Tibial nerve (tissue), 4 donors: ENCODE results near the gene TBXAS1. TPM values are rescaled to one million over a fixed set of nuclear protein-coding genes. Genes with fewer than 3 reads are reported as not detected.

Source experiments
- DNase-seq, 2 donors: peaks; one replicate each; pipeline ENCODE4 v3.0.0-alpha.2; 2019; ENCODE audit warnings: low spot score in 2 of 2
- H3K27ac ChIP-seq, 4 donors: fragments of 200-600 bp; sonication (generic) in 3 of 4; one replicate each; pipeline ENCODE4 v1.5.1; 2017 to 2019; ENCODE audit warnings: mild to moderate bottlenecking in 1 of 4
- H3K27me3 ChIP-seq, 2 donors: fragments of 200-600 bp; sonication (generic) in 1 of 2; one replicate each; pipeline versions ENCODE4 v1.5.1 to v1.6.0; 2017 to 2019
- H3K36me3 ChIP-seq, 3 donors: fragments of 200-600 bp; sonication (generic); one replicate each; pipeline ENCODE4 v1.5.1; 2018 to 2019
- H3K4me1 ChIP-seq, 4 donors: fragments of 200-600 bp; sonication (generic) in 3 of 4; one replicate each; pipeline ENCODE4 v1.5.1; 2017 to 2019
- H3K4me3 ChIP-seq, 4 donors: fragments of 200-600 bp; sonication (generic) in 3 of 4; one replicate each; pipeline ENCODE4 v1.5.1; 2017 to 2019; ENCODE audit warnings: mild to moderate bottlenecking in 1 of 4, moderate library complexity in 1 of 4
- H3K9me3 ChIP-seq, 4 donors: fragments of 200-600 bp; sonication (generic) in 3 of 4; one replicate each; pipeline ENCODE4 v1.5.1; 2017 to 2019
- EP300 ChIP-seq, 2 donors: sonication (generic); formaldehyde crosslinking; IDR thresholded peaks; one replicate each; pipeline ENCODE4 v1.6.1; 2017; ENCODE audit warnings: antibody characterized with exemption in 2 of 2, mild to moderate bottlenecking in 1 of 2
- POLR2A ChIP-seq, 2 donors: fragments of 450-650 bp; IDR thresholded peaks; one replicate each; pipeline ENCODE4 v1.6.1; 2017; ENCODE audit warnings: antibody characterized with exemption in 2 of 2, mild to moderate bottlenecking in 2 of 2, moderate library complexity in 2 of 2
- WGBS, 2 donors: methylation state at CpG; one replicate each; pipeline ENCODE4 v1.1.5; 2018; 5-methylcytosine and 5-hydroxymethylcytosine counted together
- total RNA-seq, 4 donors: library from RNA; depleted of rRNA; stranded (reverse); fragments of >200 nt; gene quantifications; one replicate each; pipeline ENCODE4 v1.1.0, GENCODE V29; 2016
- TF ChIP-seq, protein P1 (sequence below), 5 experiments: fragments of 200-600 bp in 3 of 5; fragments of 450-650 bp in 2 of 5; sonication (generic) in 3 of 5; IDR thresholded peaks; one replicate each; pipeline ENCODE4 v1.5.1; 2016 to 2019; ENCODE audit warnings: antibody characterized with exemption in 5 of 5, mild to moderate bottlenecking in 3 of 5, moderate library complexity in 2 of 5

Gene TBXAS1
- total RNA-seq, 4 donors from 2014 or later = 19.0 to 80.4 (median 30.5) TPM

DNA sequence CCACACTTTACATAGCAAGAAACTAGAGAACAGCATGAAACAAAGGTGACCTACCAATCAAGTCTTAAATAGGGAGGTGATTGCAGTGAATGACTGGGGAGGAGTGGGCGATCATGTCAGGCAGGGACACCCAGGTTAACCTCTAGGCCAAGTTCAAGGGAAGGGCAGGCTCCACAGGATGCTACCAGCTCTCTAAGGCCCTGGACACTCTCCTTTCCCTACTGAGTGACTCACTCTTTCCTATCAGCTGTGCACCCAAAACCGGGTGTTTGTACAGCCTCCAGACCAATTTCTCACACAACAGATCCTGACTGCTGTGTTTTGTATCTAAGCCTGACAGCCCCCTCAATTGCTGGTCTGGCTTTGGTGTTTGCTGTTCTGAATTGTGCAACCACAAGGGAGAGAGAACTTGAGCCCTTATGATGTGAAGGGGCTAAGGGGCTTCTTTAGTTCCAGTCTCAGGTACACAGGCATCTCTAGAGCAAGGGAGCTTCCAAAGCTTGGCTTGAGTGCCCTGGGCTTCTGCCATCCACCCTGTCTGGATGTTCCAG, 107.8 kb downstream of the TBXAS1 start:
- no peaks in the 10 kb centered on the region for H3K4me1 ChIP-seq
- TF ChIP-seq POLR2A (IDR thresholded peaks at IDR 0.05) = no peak
- TF ChIP-seq, protein P1, sequence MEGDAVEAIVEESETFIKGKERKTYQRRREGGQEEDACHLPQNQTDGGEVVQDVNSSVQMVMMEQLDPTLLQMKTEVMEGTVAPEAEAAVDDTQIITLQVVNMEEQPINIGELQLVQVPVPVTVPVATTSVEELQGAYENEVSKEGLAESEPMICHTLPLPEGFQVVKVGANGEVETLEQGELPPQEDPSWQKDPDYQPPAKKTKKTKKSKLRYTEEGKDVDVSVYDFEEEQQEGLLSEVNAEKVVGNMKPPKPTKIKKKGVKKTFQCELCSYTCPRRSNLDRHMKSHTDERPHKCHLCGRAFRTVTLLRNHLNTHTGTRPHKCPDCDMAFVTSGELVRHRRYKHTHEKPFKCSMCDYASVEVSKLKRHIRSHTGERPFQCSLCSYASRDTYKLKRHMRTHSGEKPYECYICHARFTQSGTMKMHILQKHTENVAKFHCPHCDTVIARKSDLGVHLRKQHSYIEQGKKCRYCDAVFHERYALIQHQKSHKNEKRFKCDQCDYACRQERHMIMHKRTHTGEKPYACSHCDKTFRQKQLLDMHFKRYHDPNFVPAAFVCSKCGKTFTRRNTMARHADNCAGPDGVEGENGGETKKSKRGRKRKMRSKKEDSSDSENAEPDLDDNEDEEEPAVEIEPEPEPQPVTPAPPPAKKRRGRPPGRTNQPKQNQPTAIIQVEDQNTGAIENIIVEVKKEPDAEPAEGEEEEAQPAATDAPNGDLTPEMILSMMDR (IDR thresholded peaks at IDR 0.05) = no peak
- TF ChIP-seq EP300 (IDR thresholded peaks at IDR 0.05) = no peak
- no peaks in the 10 kb centered on the region for H3K9me3 ChIP-seq
- H3K27me3 ChIP-seq = no peaks in the 10 kb centered on the region
- no peaks in the 10 kb centered on the region for H3K36me3 ChIP-seq
- 39 to 43% methylated on average over 2 of the region's 2 CpGs for WGBS, 2 donors
- no peak for DNase-seq
- H3K27ac ChIP-seq = no peak overlapping the region
- H3K4me3 ChIP-seq = no peak overlapping the region

DNA sequence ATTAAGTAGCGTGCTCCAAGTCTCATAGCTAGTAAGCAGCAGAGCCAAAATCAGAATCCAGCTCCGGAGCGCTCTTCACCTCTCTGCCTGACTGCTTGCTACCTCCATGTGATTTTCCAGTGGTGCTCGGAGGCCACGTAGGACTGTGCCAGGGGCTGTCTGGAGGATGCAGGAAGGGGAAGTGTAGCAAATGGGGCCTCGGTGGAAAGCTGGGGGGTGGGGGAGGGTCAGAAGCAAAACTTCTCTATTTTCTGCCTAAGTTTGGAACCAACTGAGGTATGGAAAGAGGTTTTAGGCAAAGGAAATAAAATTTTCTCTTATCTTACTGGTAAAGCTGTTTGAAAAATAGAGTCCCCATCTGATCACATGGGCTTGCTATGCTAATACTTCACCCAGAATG, 108.7 kb downstream of the TBXAS1 start:
- no peak for DNase-seq
- no peaks in the 10 kb centered on the region for H3K36me3 ChIP-seq
- H3K4me3 ChIP-seq = no peak overlapping the region
- TF ChIP-seq EP300 (IDR thresholded peaks at IDR 0.05) (no peak), POLR2A (IDR thresholded peaks at IDR 0.05) (no peak)
- no peaks in the 10 kb centered on the region for H3K9me3 ChIP-seq
- H3K4me1 ChIP-seq = no peaks in the 10 kb centered on the region
- 56% methylated on average over 6 of the region's 6 CpGs for WGBS, 2 donors
- H3K27me3 ChIP-seq = no peaks in the 10 kb centered on the region
- no peak overlapping the region for H3K27ac ChIP-seq

DNA sequence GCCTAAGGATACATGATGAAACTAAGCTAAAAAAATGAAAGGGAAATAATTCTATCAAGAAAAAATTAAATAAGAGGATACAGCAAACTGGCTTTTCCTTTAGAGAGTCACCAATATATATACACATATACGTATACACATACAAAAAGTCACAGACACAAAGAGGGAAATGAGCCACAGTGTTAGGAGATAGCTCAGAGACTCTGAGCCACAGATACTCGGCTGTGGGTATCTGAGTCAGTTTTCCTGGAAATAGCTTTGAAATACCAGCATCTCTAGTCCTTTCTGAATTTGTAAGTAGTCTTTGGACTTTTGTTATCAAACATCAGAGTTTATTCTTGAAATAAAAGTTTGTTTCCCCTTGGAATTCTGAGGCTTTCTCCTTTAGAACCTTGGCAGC, 111.8 kb downstream of the TBXAS1 start:
- DNase-seq = no peak
- WGBS, 2 donors = 78 to 79% methylated on average over 2 of the region's 2 CpGs
- no peak for TF ChIP-seq EP300 (IDR thresholded peaks at IDR 0.05)
- no peak for TF ChIP-seq POLR2A (IDR thresholded peaks at IDR 0.05)
- TF ChIP-seq, protein P1 (IDR thresholded peaks at IDR 0.05) = no peak

DNA sequence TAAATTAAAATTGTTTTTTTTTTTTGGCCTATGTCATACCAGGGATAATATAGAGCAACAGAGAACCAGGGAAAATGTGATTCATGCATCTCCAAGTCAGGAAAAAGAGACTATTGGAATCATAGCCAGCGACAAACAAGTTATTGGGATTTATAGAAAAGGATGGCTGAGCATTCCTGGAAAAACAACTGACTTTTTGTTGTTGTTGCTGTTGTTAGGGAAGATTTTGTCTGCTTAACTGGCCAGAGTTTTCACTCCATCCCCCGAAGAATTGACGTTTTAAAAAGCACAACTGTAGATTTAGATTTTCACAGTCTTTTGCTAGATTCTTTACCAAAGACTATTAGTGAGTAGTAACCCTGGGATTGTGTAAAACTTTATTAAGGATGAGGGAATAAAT, 112.4 kb downstream of the TBXAS1 start:
- Histone ChIP-seq H3K9me3 (peaks cover 0 to 8% (median 0%) of the 10 kb centered on the region in 4 donors), H3K4me1 (no peaks in the 10 kb centered on the region), H3K27me3 (no peaks in the 10 kb centered on the region), H3K27ac (no peak overlapping the region), H3K36me3 (no peaks in the 10 kb centered on the region), H3K4me3 (no peak overlapping the region)
- no peak for DNase-seq
- WGBS, 2 donors = 60 to 65% methylated on average over 3 of the region's 3 CpGs
- TF ChIP-seq POLR2A (IDR thresholded peaks at IDR 0.05) (no peak), EP300 (IDR thresholded peaks at IDR 0.05) (no peak)
- TF ChIP-seq, protein P1 (IDR thresholded peaks at IDR 0.05) = no peak

More for the DNA sequence above, 111.8 kb downstream of the TBXAS1 start:
- no peaks in the 10 kb centered on the region for H3K4me1 ChIP-seq
- H3K9me3 ChIP-seq = peaks cover 0 to 8% (median 0%) of the 10 kb centered on the region in 4 donors
- H3K27ac ChIP-seq = no peak overlapping the region
- H3K27me3 ChIP-seq = no peaks in the 10 kb centered on the region
- H3K4me3 ChIP-seq = no peak overlapping the region
- H3K36me3 ChIP-seq = no peaks in the 10 kb centered on the region

DNA sequence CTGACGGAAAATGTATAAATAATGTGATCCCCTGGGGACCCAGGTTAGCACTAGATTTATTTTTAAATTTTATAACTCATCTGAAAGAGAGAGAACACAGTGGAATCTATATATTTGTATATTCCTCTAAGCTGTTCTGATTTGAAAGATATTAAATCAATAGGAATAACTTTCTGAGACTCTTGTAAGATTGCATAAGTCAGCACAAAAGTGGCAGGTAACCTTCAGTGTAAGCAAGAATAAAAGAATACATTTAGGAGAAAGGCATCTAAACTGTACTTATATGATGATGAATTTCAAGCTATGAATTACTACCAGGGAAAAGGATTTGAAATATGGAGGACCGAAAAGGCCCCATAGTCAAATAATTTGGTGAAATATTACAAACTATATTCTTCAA, 112.8 kb downstream of the TBXAS1 start:
- TF ChIP-seq, protein P1 (IDR thresholded peaks at IDR 0.05) = no peak
- H3K27me3 ChIP-seq = no peaks in the 10 kb centered on the region
- no peaks in the 10 kb centered on the region for H3K4me1 ChIP-seq
- no peak for DNase-seq
- no peaks in the 10 kb centered on the region for H3K36me3 ChIP-seq
- 75 to 82% methylated on average over 2 of the region's 2 CpGs for WGBS, 2 donors
- no peak overlapping the region for H3K27ac ChIP-seq
- no peak overlapping the region for H3K4me3 ChIP-seq
- H3K9me3 ChIP-seq = peaks cover 0 to 11% (median 0%) of the 10 kb centered on the region in 4 donors

DNA sequence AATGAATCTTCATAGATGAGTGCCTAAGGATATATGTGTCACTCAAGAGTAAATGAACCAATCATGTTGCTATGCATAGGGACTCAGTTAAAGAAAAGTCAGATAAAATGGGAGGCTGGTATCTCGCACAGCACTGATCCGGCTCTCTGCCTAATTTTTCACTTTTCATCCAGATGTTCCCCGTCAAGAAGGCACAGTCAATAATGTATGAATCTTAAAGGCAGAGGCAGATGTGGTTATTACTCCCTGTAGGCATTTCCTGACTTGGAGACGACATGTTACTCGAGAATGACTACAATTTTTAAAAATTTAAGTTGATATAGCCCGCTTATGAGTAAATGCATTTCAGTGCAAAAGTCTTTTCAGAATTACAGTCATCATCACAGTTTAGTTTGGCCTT, 113.6 kb downstream of the TBXAS1 start:
- TF ChIP-seq EP300 (IDR thresholded peaks at IDR 0.05) = no peak
- TF ChIP-seq, protein P1 (IDR thresholded peaks at IDR 0.05) = no peak
- TF ChIP-seq POLR2A (IDR thresholded peaks at IDR 0.05) = no peak
- no peak overlapping the region for H3K27ac ChIP-seq
- H3K4me1 ChIP-seq = no peaks in the 10 kb centered on the region
- H3K4me3 ChIP-seq = no peak overlapping the region
- H3K27me3 ChIP-seq = no peaks in the 10 kb centered on the region
- H3K36me3 ChIP-seq = no peaks in the 10 kb centered on the region
- peaks cover 0 to 19% (median 0%) of the 10 kb centered on the region in 4 donors for H3K9me3 ChIP-seq
- WGBS, 2 donors = 80 to 81% methylated on average over 6 of the region's 6 CpGs
- DNase-seq = no peak
